K562 (cell line): ENCODE data around the gene DNMT3A. TPM values are rescaled to one million over a fixed set of nuclear protein-coding genes. Genes with fewer than 3 reads are reported as not detected.
A peak's percentile ranks its signal among the peaks of the same experiment; 100 is the strongest.

ENCODE experiments used
- BCOR ChIP-seq: fragments of 450-650 bp; IDR thresholded peaks from 2 replicates; pipeline ENCODE4 v1.6.1; 2016
- CBFA2T3 ChIP-seq: fragments of 450-650 bp; IDR thresholded peaks from 2 replicates; pipeline ENCODE4 v1.6.1; 2017
- CBX1 ChIP-seq: sonication (generic); IDR thresholded peaks from 2 replicates; pipeline ENCODE4 v1.6.1; 2016; ENCODE audit warnings: antibody characterized with exemption, low read depth, mild to moderate bottlenecking
- CTBP1 ChIP-seq: fragments of 450-650 bp; IDR thresholded peaks from 2 replicates; pipeline ENCODE4 v1.6.1; 2016; ENCODE audit warnings: borderline replicate concordance
- ESRRB ChIP-seq: fragments of 250-450 bp; sonication (Bioruptor Pico); IDR thresholded peaks from 2 replicates; pipeline ENCODE4 v1.5.0; 2020; ENCODE audit warnings: mild to moderate bottlenecking, moderate library complexity, borderline replicate concordance
- FOXM1 ChIP-seq, 2 experiments: fragments of 450-650 bp in 1 of 2; sonication (generic) in 1 of 2; formaldehyde crosslinking in 1 of 2; IDR thresholded peaks; 2 replicates each; pipeline versions ENCODE4 v1.6.1 to v1.9.0; 2017 to 2022; ENCODE audit warnings: low read depth in 2 of 2, mild to moderate bottlenecking in 2 of 2, missing genetic modification reagents in 1 of 2, moderate library complexity in 1 of 2
- GATA2 ChIP-seq: sonication (generic); formaldehyde crosslinking; IDR thresholded peaks from 2 replicates; pipeline ENCODE4 v1.4.0; 2020; ENCODE audit warnings: mild to moderate bottlenecking, missing genetic modification reagents
- NBN ChIP-seq: fragments of 450-650 bp; IDR thresholded peaks from 2 replicates; pipeline ENCODE4 v1.6.1; 2016; ENCODE audit warnings: low read depth, mild to moderate bottlenecking
- PTTG1 ChIP-seq: fragments of 450-650 bp; IDR thresholded peaks from 2 replicates; pipeline ENCODE4 v1.6.1; 2016; ENCODE audit warnings: low read depth, mild to moderate bottlenecking, missing genetic modification characterization, missing compliant biosample characterization
- SMAD3 ChIP-seq: fragments of 450-650 bp; formaldehyde crosslinking; conservative IDR thresholded peaks from 2 replicates; pipeline ENCODE4 v1.4.0; 2020; ENCODE audit warnings: mild to moderate bottlenecking
- SMARCC2 ChIP-seq: fragments of 450-650 bp; IDR thresholded peaks from 2 replicates; pipeline ENCODE4 v1.6.1; 2017; ENCODE audit warnings: antibody characterized with exemption, moderate library complexity, mild to moderate bottlenecking, low read depth
- ZNF143 ChIP-seq: sonication (generic); formaldehyde crosslinking; IDR thresholded peaks from 2 replicates; pipeline ENCODE4 v1.9.0; 2022; ENCODE audit warnings: mild to moderate bottlenecking, missing genetic modification reagents
- ZNF766 ChIP-seq: fragments of 200-800 bp; sonication (Bioruptor generic); conservative IDR thresholded peaks from 2 replicates; pipeline ENCODE4 v1.6.1; 2016; ENCODE audit warnings: missing genetic modification characterization, missing compliant biosample characterization
- polyA plus RNA-seq, 8 experiments: library from polyadenylated mRNA; depleted of rRNA in 4 of 8; stranded (reverse) in 5 of 8; unstranded in 3 of 8; fragments of >200 nt; fragmentation: Nextera tagmentation in 2 of 8; fragmentation: Illumina TruSeq in 1 of 8; extraction: Ambion mirVana in 2 of 8; extraction: Trizol in 1 of 8; gene quantifications; 2 replicates each; pipeline versions ENCODE4 v1.2.1 to v1.2.3, GENCODE V29; 2011 to 2014; ENCODE audit warnings: inconsistent platforms in 1 of 8, missing spikeins in 1 of 8
- total RNA-seq, 7 experiments: library from RNA; depleted of rRNA in 6 of 7; stranded (reverse); fragments of >200 nt in 6 of 7; fragmentation: Illumina TruSeq in 2 of 7; extraction: Trizol in 2 of 7; gene quantifications; 2 replicates each; pipeline versions ENCODE4 v1.2.1 to v1.2.3, GENCODE V29; 2011 to 2021; ENCODE audit warnings: low replicate concordance in 1 of 7
- TF ChIP-seq, protein P1 (sequence below): fragments of 250-450 bp; sonication (Bioruptor Pico); IDR thresholded peaks from 2 replicates; pipeline ENCODE4 v1.5.0; 2022; ENCODE audit warnings: mild to moderate bottlenecking
- TF ChIP-seq, protein P2 (sequence below): fragments of 450-650 bp; formaldehyde crosslinking; IDR thresholded peaks from 2 replicates; pipeline ENCODE4 v1.4.0; 2020; ENCODE audit warnings: mild to moderate bottlenecking, moderate library complexity
- TF ChIP-seq, protein P3 (sequence below), 3 experiments: IDR thresholded peaks in 2 of 3; conservative IDR thresholded peaks in 1 of 3; 2 replicates each; pipeline ENCODE4 v1.5.1; 2011 to 2012; ENCODE audit warnings: low read length in 3 of 3, mild to moderate bottlenecking in 3 of 3, control low read depth in 2 of 3, improper control_type of control experiment in 1 of 3, inconsistent platforms in 1 of 3, low read depth in 1 of 3, mixed read lengths in 1 of 3, moderate library complexity in 1 of 3; ENCODE audit not compliant: insufficient read depth in 2 of 3
- TF ChIP-seq, protein P4 (sequence below), 2 experiments: fragments of 450-650 bp; IDR thresholded peaks; 2 replicates each; pipeline ENCODE4 v1.6.1; 2018; ENCODE audit warnings: mild to moderate bottlenecking in 2 of 2, low read depth in 1 of 2; ENCODE audit not compliant: partially characterized antibody in 2 of 2
- TF ChIP-seq, protein P5 (sequence below): fragments of 250-450 bp; sonication (Bioruptor Pico); IDR thresholded peaks from 2 replicates; pipeline ENCODE4 v1.5.0; 2020; ENCODE audit warnings: mild to moderate bottlenecking

The DNMT3A gene
- total and polyA plus RNA-seq, 9 of the 15 experiments (the other 6 are each of a cell fraction or from before 2014, with no cell fraction given): 3.0 to 16.0 (median 6.1) TPM

DNA sequence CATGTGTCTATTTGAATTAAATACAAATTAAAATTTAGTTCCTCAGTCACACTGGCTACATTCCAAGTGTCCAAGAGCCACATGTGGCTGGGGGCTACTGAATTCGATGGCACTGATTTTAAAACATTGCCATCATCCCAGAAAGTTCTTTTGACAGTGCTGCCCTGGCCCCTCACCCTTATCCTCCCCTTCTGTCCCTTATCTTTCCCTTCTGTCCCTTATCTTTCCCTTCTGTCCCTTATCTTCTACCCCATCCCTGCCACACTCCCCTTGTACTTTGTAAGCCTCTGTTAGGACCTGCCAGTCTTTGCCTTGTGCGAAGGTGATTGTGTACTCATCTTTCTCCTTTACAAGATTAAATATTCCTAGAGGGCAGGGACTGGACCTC is 85.2 kb downstream of the DNMT3A start (continued):
- TF ChIP-seq, protein P1, sequence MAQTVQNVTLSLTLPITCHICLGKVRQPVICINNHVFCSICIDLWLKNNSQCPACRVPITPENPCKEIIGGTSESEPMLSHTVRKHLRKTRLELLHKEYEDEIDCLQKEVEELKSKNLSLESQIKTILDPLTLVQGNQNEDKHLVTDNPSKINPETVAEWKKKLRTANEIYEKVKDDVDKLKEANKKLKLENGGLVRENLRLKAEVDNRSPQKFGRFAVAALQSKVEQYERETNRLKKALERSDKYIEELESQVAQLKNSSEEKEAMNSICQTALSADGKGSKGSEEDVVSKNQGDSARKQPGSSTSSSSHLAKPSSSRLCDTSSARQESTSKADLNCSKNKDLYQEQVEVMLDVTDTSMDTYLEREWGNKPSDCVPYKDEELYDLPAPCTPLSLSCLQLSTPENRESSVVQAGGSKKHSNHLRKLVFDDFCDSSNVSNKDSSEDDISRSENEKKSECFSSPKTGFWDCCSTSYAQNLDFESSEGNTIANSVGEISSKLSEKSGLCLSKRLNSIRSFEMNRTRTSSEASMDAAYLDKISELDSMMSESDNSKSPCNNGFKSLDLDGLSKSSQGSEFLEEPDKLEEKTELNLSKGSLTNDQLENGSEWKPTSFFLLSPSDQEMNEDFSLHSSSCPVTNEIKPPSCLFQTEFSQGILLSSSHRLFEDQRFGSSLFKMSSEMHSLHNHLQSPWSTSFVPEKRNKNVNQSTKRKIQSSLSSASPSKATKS: no peak
- TF ChIP-seq, protein P2, sequence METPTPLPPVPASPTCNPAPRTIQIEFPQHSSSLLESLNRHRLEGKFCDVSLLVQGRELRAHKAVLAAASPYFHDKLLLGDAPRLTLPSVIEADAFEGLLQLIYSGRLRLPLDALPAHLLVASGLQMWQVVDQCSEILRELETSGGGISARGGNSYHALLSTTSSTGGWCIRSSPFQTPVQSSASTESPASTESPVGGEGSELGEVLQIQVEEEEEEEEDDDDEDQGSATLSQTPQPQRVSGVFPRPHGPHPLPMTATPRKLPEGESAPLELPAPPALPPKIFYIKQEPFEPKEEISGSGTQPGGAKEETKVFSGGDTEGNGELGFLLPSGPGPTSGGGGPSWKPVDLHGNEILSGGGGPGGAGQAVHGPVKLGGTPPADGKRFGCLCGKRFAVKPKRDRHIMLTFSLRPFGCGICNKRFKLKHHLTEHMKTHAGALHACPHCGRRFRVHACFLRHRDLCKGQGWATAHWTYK: peak; percentile 68; the same call in 1 of the 2 replicates
- TF ChIP-seq ZNF766 (CRISPR knock-in tag) (peak; percentile 88), ESRRB (no peak), CTBP1 (peak; percentile 74; the same call in 1 of the 2 replicates), PTTG1 (no peak), SMAD3 (CRISPR knock-in tag) (0 out of 2 replicates have a peak, but pooled peaks have one; percentile 31), SMARCC2 (peak; percentile 67; the same call in 1 of the 2 replicates), ZNF143 (CRISPR knock-in tag) (no peak), CBX1 (no peak), BCOR (peak; percentile 73), CBFA2T3 (peak; percentile 98), FOXM1 (IDR thresholded peaks at IDR 0.05; ENCODE audit: low read depth) (peak; percentile 96), FOXM1 (CRISPR knock-in tag; IDR thresholded peaks at IDR 0.05; ENCODE audit: low read depth) (no peak), NBN (peak; percentile 72), GATA2 (CRISPR knock-in tag) (0 out of 2 replicates have a peak, but pooled peaks have one; percentile 47)
- TF ChIP-seq, protein P3, sequence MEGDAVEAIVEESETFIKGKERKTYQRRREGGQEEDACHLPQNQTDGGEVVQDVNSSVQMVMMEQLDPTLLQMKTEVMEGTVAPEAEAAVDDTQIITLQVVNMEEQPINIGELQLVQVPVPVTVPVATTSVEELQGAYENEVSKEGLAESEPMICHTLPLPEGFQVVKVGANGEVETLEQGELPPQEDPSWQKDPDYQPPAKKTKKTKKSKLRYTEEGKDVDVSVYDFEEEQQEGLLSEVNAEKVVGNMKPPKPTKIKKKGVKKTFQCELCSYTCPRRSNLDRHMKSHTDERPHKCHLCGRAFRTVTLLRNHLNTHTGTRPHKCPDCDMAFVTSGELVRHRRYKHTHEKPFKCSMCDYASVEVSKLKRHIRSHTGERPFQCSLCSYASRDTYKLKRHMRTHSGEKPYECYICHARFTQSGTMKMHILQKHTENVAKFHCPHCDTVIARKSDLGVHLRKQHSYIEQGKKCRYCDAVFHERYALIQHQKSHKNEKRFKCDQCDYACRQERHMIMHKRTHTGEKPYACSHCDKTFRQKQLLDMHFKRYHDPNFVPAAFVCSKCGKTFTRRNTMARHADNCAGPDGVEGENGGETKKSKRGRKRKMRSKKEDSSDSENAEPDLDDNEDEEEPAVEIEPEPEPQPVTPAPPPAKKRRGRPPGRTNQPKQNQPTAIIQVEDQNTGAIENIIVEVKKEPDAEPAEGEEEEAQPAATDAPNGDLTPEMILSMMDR (IDR thresholded peaks at IDR 0.05 in 2 of 3, conservative IDR thresholded peaks at IDR 0.05 in 1 of 3; ENCODE audit: insufficient read depth in 2 of 3, low read depth in 1 of 3, low read length in 3 of 3): no peak
- TF ChIP-seq, protein P4, sequence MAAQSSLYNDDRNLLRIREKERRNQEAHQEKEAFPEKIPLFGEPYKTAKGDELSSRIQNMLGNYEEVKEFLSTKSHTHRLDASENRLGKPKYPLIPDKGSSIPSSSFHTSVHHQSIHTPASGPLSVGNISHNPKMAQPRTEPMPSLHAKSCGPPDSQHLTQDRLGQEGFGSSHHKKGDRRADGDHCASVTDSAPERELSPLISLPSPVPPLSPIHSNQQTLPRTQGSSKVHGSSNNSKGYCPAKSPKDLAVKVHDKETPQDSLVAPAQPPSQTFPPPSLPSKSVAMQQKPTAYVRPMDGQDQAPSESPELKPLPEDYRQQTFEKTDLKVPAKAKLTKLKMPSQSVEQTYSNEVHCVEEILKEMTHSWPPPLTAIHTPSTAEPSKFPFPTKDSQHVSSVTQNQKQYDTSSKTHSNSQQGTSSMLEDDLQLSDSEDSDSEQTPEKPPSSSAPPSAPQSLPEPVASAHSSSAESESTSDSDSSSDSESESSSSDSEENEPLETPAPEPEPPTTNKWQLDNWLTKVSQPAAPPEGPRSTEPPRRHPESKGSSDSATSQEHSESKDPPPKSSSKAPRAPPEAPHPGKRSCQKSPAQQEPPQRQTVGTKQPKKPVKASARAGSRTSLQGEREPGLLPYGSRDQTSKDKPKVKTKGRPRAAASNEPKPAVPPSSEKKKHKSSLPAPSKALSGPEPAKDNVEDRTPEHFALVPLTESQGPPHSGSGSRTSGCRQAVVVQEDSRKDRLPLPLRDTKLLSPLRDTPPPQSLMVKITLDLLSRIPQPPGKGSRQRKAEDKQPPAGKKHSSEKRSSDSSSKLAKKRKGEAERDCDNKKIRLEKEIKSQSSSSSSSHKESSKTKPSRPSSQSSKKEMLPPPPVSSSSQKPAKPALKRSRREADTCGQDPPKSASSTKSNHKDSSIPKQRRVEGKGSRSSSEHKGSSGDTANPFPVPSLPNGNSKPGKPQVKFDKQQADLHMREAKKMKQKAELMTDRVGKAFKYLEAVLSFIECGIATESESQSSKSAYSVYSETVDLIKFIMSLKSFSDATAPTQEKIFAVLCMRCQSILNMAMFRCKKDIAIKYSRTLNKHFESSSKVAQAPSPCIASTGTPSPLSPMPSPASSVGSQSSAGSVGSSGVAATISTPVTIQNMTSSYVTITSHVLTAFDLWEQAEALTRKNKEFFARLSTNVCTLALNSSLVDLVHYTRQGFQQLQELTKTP (IDR thresholded peaks at IDR 0.05; ENCODE audit: low read depth in 1 of 2, partially characterized antibody in 2 of 2): peak in 1 of 2 experiments; percentile 71
- TF ChIP-seq, protein P5, sequence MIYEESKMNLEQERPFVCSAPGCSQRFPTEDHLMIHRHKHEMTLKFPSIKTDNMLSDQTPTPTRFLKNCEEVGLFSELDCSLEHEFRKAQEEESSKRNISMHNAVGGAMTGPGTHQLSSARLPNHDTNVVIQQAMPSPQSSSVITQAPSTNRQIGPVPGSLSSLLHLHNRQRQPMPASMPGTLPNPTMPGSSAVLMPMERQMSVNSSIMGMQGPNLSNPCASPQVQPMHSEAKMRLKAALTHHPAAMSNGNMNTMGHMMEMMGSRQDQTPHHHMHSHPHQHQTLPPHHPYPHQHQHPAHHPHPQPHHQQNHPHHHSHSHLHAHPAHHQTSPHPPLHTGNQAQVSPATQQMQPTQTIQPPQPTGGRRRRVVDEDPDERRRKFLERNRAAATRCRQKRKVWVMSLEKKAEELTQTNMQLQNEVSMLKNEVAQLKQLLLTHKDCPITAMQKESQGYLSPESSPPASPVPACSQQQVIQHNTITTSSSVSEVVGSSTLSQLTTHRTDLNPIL: no peak
